Naive thymus-derived CD4-positive, alpha-beta T cell (primary cell): ENCODE measurements around the gene NOTO. TPM values are rescaled to one million over a fixed set of nuclear protein-coding genes. Genes with fewer than 3 reads are reported as not detected.
A peak's percentile ranks its signal among the peaks of the same experiment; 100 is the strongest.
"Not testable (repeated sequence)": the region's sequence is repeated elsewhere in the genome, so short reads cannot be mapped to it uniquely, and the experiment has no call there.

Experiments
- ATAC-seq: fragments of 150-1000 bp; cut with Tn5 transposase; 2 replicates; pipeline ENCODE4 v1.10.0; 2021; ENCODE audit warnings: mild to moderate bottlenecking, moderate library complexity
- CTCF ChIA-PET: fragments of 350-600 bp; sonication (Branson Sonifier 250); formaldehyde crosslinking; loops from one replicate; lab custom pipeline; 2021; ENCODE audit warnings: antibody characterized with exemption; lab: Charles Lee
- POLR2A ChIA-PET: fragments of 350-600 bp; sonication (Branson Sonifier 250); formaldehyde crosslinking; loops from one replicate; lab custom pipeline; 2021; ENCODE audit warnings: antibody characterized with exemption, inconsistent platforms; lab: Charles Lee
- DNase-seq, 9 donors: peaks; one replicate each; pipeline versions ENCODE4 v3.0.0 to v3.0.0-alpha.2; 2020 to 2022; ENCODE audit warnings: mixed read lengths in 1 of 9
- H3K27ac ChIP-seq: one replicate; pipeline ENCODE4 v1.7.0; 2013; ENCODE audit warnings: mild to moderate bottlenecking, low read depth, low read length, moderate library complexity
- H3K27me3 ChIP-seq, 2 donors: one replicate each; pipeline ENCODE4 v1.7.0; 2013; ENCODE audit warnings: low read length in 2 of 2, mild to moderate bottlenecking in 2 of 2, moderate library complexity in 2 of 2; ENCODE audit not compliant: control insufficient read depth in 2 of 2, insufficient read depth in 2 of 2
- H3K36me3 ChIP-seq, 3 experiments: 1 replicate in 2 of 3; 2 replicates in 1 of 3; pipeline ENCODE4 v1.7.0; 2013; ENCODE audit warnings: low read length in 3 of 3, mild to moderate bottlenecking in 3 of 3, moderate library complexity in 1 of 3; ENCODE audit not compliant: insufficient read depth in 3 of 3, control insufficient read depth in 2 of 3
- H3K4me1 ChIP-seq, 2 donors: one replicate each; pipeline ENCODE4 v1.7.0; 2013; ENCODE audit warnings: low read length in 2 of 2, mild to moderate bottlenecking in 2 of 2, moderate library complexity in 1 of 2; ENCODE audit not compliant: control insufficient read depth in 2 of 2, insufficient read depth in 2 of 2
- H3K4me3 ChIP-seq: 2 replicates; pipeline ENCODE4 v1.7.0; 2013; ENCODE audit warnings: mild to moderate bottlenecking, low read length
- H3K9me3 ChIP-seq, 3 experiments: 1 replicate in 2 of 3; 2 replicates in 1 of 3; pipeline ENCODE4 v1.7.0; 2013; ENCODE audit warnings: low read length in 3 of 3; ENCODE audit not compliant: control insufficient read depth in 2 of 3
- H3K27ac Mint-ChIP-seq, 9 donors: one replicate each; pipeline ENCODE4 v1.8.0; 2020 to 2022; ENCODE audit warnings: mixed read lengths in 9 of 9, mild to moderate bottlenecking in 8 of 9, moderate library complexity in 5 of 9, inconsistent platforms in 2 of 9
- H3K27me3 Mint-ChIP-seq, 5 donors: one replicate each; pipeline ENCODE4 v1.8.0; 2021 to 2022; ENCODE audit warnings: mixed read lengths in 5 of 5, mild to moderate bottlenecking in 1 of 5
- H3K36me3 Mint-ChIP-seq, 5 donors: one replicate each; pipeline ENCODE4 v1.8.0; 2020 to 2022; ENCODE audit warnings: mixed read lengths in 5 of 5, mild to moderate bottlenecking in 3 of 5, inconsistent platforms in 1 of 5
- H3K4me1 Mint-ChIP-seq, 7 donors: one replicate each; pipeline ENCODE4 v1.8.0; 2020 to 2022; ENCODE audit warnings: mixed read lengths in 7 of 7, mild to moderate bottlenecking in 3 of 7, inconsistent platforms in 1 of 7
- H3K4me3 Mint-ChIP-seq, 10 donors: one replicate each; pipeline ENCODE4 v1.8.0; 2020 to 2022; ENCODE audit warnings: mild to moderate bottlenecking in 10 of 10, mixed read lengths in 10 of 10, moderate library complexity in 6 of 10, inconsistent platforms in 2 of 10
- H3K9me3 Mint-ChIP-seq, 11 donors: one replicate each; pipeline ENCODE4 v1.8.0; 2020 to 2022; ENCODE audit warnings: mixed read lengths in 11 of 11, mild to moderate bottlenecking in 4 of 11, inconsistent platforms in 1 of 11, moderate library complexity in 1 of 11
- intact Hi-C, 2 donors: fragments of 100-400 bp; cut with micrococcal nuclease; formaldehyde crosslinking; loops; one replicate each; pipeline ENCODE4 v1.15.1; 2023
- polyA plus RNA-seq, 2 donors: library from polyadenylated mRNA; unstranded; fragments of 300-500 nt; fragmentation: Illumina TruSeq; gene quantifications; one replicate each; pipeline ENCODE4 v1.2.3, GENCODE V29; 2021
- total RNA-seq, 6 experiments: library from RNA in 5 of 6; stranded (reverse) in 5 of 6; gene quantifications; 1 replicate in 5 of 6; 2 replicates in 1 of 6; pipeline ENCODE4 v1.2.3 and lab custom pipeline; 2021 to 2026

The NOTO gene, protein sequence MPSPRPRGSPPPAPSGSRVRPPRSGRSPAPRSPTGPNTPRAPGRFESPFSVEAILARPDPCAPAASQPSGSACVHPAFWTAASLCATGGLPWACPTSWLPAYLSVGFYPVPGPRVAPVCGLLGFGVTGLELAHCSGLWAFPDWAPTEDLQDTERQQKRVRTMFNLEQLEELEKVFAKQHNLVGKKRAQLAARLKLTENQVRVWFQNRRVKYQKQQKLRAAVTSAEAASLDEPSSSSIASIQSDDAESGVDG
- total RNA-seq, result not detected
- polyA plus RNA-seq, result not detected
- not detected for total RNA-seq (lab: John Stamatoyannopoulos, UW)

DNA sequence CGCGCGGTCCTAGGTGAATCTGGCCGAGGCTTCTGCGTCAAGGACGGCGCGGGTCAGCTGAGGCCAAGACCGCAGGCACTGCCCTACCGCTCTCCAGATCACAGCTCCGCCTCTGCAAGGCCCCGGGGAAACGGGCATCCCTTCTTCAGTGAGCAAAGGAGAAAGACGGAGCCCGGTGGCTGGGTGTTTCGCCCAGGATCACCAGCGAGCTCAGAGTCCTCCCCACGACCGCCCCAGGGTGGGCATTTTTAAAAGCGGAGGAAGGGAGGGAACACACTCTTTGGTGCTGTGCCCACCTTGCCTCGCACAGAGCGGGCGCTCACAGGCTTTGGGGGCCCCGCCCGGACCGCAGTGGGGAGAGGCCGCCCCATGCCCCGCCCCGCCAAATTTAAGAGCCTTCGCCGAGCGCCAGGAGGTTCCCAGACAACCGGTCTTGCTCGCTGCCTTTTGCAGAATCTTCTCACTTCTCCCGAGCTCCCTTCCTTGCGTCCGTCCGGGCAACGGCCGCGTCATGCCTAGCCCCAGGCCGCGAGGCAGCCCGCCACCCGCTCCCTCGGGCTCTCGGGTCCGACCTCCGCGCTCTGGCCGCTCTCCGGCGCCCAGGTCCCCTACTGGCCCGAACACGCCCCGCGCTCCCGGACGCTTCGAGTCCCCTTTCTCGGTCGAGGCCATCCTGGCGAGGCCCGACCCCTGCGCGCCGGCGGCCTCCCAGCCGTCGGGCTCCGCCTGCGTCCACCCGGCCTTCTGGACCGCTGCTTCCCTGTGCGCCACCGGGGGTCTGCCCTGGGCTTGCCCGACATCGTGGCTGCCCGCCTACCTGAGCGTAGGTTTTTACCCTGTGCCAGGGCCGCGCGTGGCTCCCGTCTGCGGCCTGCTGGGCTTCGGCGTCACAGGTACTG, at the start of gene NOTO:
Gene NOTO, plus strand, starts transcription at position 419 of the 899 bp plus-strand sequence. Its CDS starts 93 bp downstream, at position 512.
- ChIA-PET POLR2A (interaction anchor here (0.8 kb wide), 2 partner anchors 10 to 32 kb away, joined by 3 read pairs; partner anchors contain the start of gene CCT7), CTCF (interaction anchor here (0.8 to 1.6 kb wide), 2 partner anchors 10 to 25 kb away, joined by 3 to 8 read pairs; no protein-coding TSS in a partner anchor)
- Histone ChIP-seq H3K36me3 (no peaks in the 10 kb centered on the region), H3K27me3 (peaks cover 3 to 6% of the 10 kb centered on the region in 2 donors), H3K27ac (no peak within 1 kb of the TSS), H3K9me3 (no peaks in the 10 kb centered on the region), H3K4me3 (no peak within 1 kb of the TSS), H3K4me1 (no peaks in the 10 kb centered on the region)
- peaks cover 0 to 3% (median 0%) of the 10 kb centered on the region in 5 donors for H3K36me3 Mint-ChIP-seq
- H3K27me3 Mint-ChIP-seq, result peaks cover 49 to 63% (median 56%) of the 10 kb centered on the region in 5 donors
- H3K27ac Mint-ChIP-seq, result no peak within 1 kb of the TSS
- intact Hi-C loops, result no loop called here
- DNase-seq (peak in 1 of 9 donors; percentile 7), ATAC-seq (peak; percentile 27)
- peaks cover 0 to 13% (median 8%) of the 10 kb centered on the region in 7 donors for H3K4me1 Mint-ChIP-seq
- H3K9me3 Mint-ChIP-seq, result peaks cover 0 to 1% (median 0%) of the 10 kb centered on the region in 11 donors
- peak within 1 kb of the TSS; percentile 27 to 80 (median 61) for H3K4me3 Mint-ChIP-seq

DNA sequence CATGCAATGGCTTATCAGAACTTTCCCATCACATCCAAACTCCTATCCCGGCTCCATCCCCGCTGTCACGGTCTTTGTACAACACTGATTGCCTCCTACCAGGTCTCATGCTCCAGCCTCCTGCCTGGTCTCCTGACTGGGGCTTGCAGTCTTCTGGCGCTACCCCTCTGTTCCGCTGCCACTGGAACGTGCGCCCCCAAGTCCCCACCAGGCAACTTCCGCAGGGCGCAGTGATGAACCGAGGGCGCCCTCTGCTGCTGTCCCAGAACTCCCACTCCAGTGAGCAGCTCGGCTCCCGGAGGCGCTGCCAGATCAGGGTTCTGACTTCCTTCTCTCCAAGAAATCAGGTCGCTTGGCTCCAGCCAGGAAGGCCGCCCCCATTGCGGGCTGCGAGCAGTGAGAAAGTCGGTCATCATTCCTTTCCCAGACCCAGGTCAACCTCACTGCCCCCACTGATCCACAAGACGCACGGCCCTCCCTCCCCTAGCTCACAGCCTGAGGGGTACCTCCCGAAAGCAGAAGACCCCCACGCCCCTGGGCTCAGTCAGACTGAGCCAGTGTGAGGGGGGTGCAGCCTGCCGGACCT, 45.7 kb upstream of the NOTO start:
- Histone ChIP-seq H3K36me3 (no peaks in the 10 kb centered on the region), H3K27me3 (peaks cover 0 to 6% of the 10 kb centered on the region in 2 donors), H3K4me1 (no peaks in the 10 kb centered on the region), H3K27ac (no peak overlapping the region), H3K4me3 (no peak overlapping the region), H3K9me3 (no peaks in the 10 kb centered on the region)
- Mint-ChIP-seq H3K9me3 (peaks cover 0 to 2% (median 0%) of the 10 kb centered on the region in 11 donors), H3K27ac (peak overlapping the region in 1 of 9 donors; percentile 75), H3K4me1 (peaks cover 0 to 4% (median 0%) of the 10 kb centered on the region in 7 donors), H3K4me3 (no peak overlapping the region), H3K36me3 (no peaks in the 10 kb centered on the region), H3K27me3 (peaks cover 21 to 47% (median 35%) of the 10 kb centered on the region in 5 donors)
- ChIA-PET POLR2A (no interaction called here), CTCF (interaction anchor here (1.0 to 4.5 kb wide), 4 partner anchors 21 to 165 kb away, joined by 3 to 24 read pairs (median 6); no protein-coding TSS in a partner anchor)
- DNase-seq, result peak in 3 of 9 donors; percentile 12 to 19 (median 16)
- intact Hi-C loops, result loop anchor here in 1 of 2 donors (1.0 kb wide), 2 partner anchors 71 to 163 kb away; no protein-coding TSS in a partner anchor
- ATAC-seq, result peak; percentile 57

GRCh38 chr2:73162856-73163391, 39.5 kb upstream of the NOTO start:
- CTCF ChIA-PET, result interaction anchor here (1.0 to 6.3 kb wide), 3 partner anchors 14 to 171 kb away, joined by 4 to 31 read pairs (median 9); no protein-coding TSS in a partner anchor
- no peak overlapping the region for H3K27ac ChIP-seq
- intact Hi-C loops, result loop anchor here (1.0 to 5.0 kb wide), 6 partner anchors 14 to 271 kb away; partner anchors contain the start of gene SFXN5 (in 2 of the 2)
- DNase-seq (no peak), ATAC-seq (no peak)
- POLR2A ChIA-PET, result no interaction called here
- H3K36me3 ChIP-seq, result no peaks in the 10 kb centered on the region
- peaks cover 0 to 3% of the 10 kb centered on the region in 2 donors for H3K27me3 ChIP-seq
- H3K9me3 ChIP-seq, result no peaks in the 10 kb centered on the region
- no peaks in the 10 kb centered on the region for H3K9me3 Mint-ChIP-seq
- no peak overlapping the region for H3K4me3 ChIP-seq
- no peaks in the 10 kb centered on the region for H3K4me1 Mint-ChIP-seq
- peaks cover 7 to 22% (median 17%) of the 10 kb centered on the region in 5 donors for H3K27me3 Mint-ChIP-seq
- H3K4me1 ChIP-seq, result no peaks in the 10 kb centered on the region
- no peak overlapping the region for H3K27ac Mint-ChIP-seq
- H3K36me3 Mint-ChIP-seq, result no peaks in the 10 kb centered on the region
- H3K4me3 Mint-ChIP-seq, result no peak overlapping the region

GRCh38 chr2:73163483-73164367, 38.6 kb upstream of the NOTO start:
- Histone ChIP-seq H3K4me3 (no peak overlapping the region), H3K4me1 (no peaks in the 10 kb centered on the region), H3K27me3 (no peaks in the 10 kb centered on the region), H3K27ac (no peak overlapping the region), H3K9me3 (no peaks in the 10 kb centered on the region), H3K36me3 (no peaks in the 10 kb centered on the region)
- intact Hi-C loops, result loop anchor here (1.0 to 5.0 kb wide), 6 partner anchors 14 to 271 kb away; partner anchors contain the start of gene SFXN5 (in 2 of the 2)
- H3K36me3 Mint-ChIP-seq, result no peaks in the 10 kb centered on the region
- DNase-seq, result peak; percentile 31 to 66 (median 54)
- H3K27ac Mint-ChIP-seq, result no peak overlapping the region
- POLR2A ChIA-PET, result no interaction called here
- no peak overlapping the region for H3K4me3 Mint-ChIP-seq
- CTCF ChIA-PET, result interaction anchor here (1.0 to 6.3 kb wide), 4 partner anchors 13 to 172 kb away, joined by 3 to 31 read pairs (median 6); no protein-coding TSS in a partner anchor
- H3K27me3 Mint-ChIP-seq, result peaks cover 0 to 16% (median 11%) of the 10 kb centered on the region in 5 donors
- H3K9me3 Mint-ChIP-seq, result no peaks in the 10 kb centered on the region
- ATAC-seq, result peak; percentile 88
- H3K4me1 Mint-ChIP-seq, result peaks cover 0 to 1% (median 0%) of the 10 kb centered on the region in 7 donors

DNA sequence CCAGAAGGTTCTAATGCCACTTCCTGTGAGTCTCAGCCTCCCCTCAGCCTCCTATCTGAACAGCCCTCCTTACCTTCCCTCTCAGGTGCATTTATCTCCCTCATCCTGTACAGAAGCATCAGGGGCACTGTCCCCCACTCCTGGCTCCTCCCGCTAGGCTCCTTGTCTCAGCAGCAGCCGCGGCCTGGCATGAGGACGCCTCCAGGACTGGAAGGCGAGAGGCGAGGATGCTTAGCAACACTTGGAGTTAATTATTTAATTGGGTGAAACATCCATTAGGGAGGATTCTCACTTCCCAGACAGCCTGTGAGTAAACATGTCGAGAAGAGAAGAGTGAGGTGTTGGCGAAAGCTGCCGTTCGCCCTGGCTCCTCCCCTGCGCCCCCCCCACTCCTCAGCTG, 36.4 kb upstream of the NOTO start:
- H3K27me3 Mint-ChIP-seq, H3K4me3 Mint-ChIP-seq, ATAC-seq, POLR2A ChIA-PET, H3K36me3 ChIP-seq, H3K9me3 ChIP-seq, H3K36me3 Mint-ChIP-seq, intact Hi-C loops, H3K27me3 ChIP-seq, H3K4me3 ChIP-seq, H3K27ac Mint-ChIP-seq, H3K4me1 Mint-ChIP-seq, CTCF ChIA-PET, H3K27ac ChIP-seq, H3K9me3 Mint-ChIP-seq, DNase-seq, H3K4me1 ChIP-seq: not testable (repeated sequence)
